Right atrium auricular region (tissue), 2 donors: Measurements from ENCODE around the gene SSR1. TPM values are rescaled to one million over a fixed set of nuclear protein-coding genes. Genes with fewer than 3 reads are reported as not detected.
A peak's percentile ranks its signal among the peaks of the same experiment; 100 is the strongest.
"Not testable (repeated sequence)": the region's sequence is repeated elsewhere in the genome, so short reads cannot be mapped to it uniquely, and the experiment has no call there.

Source experiments
- DNase-seq: peaks from one replicate; pipeline ENCODE4 v3.0.0-alpha.2; 2019; ENCODE audit warnings: low spot score
- H3K27ac ChIP-seq, 2 donors: fragments of 200-600 bp; sonication (generic); 1 replicate in 1 of 2; 2 replicates in 1 of 2; pipeline ENCODE4 v1.5.1; 2016 to 2019
- H3K27me3 ChIP-seq, 2 donors: fragments of 200-600 bp; sonication (generic); one replicate each; pipeline versions ENCODE4 v1.5.1 to v1.6.0; 2017 to 2019
- H3K36me3 ChIP-seq: fragments of 200-600 bp; sonication (generic); one replicate; pipeline ENCODE4 v1.5.1; 2016
- H3K4me1 ChIP-seq, 2 donors: fragments of 200-600 bp; sonication (generic); one replicate each; pipeline versions ENCODE4 v1.5.1 to v1.6.0; 2017 to 2019
- H3K4me3 ChIP-seq, 2 donors: fragments of 200-600 bp; sonication (generic); 1 replicate in 1 of 2; 2 replicates in 1 of 2; pipeline ENCODE4 v1.5.1; 2017 to 2019; ENCODE audit warnings: mild to moderate bottlenecking in 1 of 2, moderate library complexity in 1 of 2
- H3K9me3 ChIP-seq, 2 donors: fragments of 200-600 bp; sonication (generic); one replicate each; pipeline ENCODE4 v1.5.1; 2019
- total RNA-seq, 2 donors: library from RNA; depleted of rRNA; stranded (reverse); fragments of >200 nt; gene quantifications; one replicate each; pipeline ENCODE4 v1.1.0, GENCODE V29; 2016
- TF ChIP-seq, protein P1 (sequence below), 2 donors: fragments of 200-600 bp; sonication (generic); IDR thresholded peaks; one replicate each; pipeline ENCODE4 v1.5.1; 2019; ENCODE audit warnings: antibody characterized with exemption in 2 of 2

Gene SSR1
- total RNA-seq, 2 donors from 2014 or later: 30.2 to 41.7 TPM

DNA sequence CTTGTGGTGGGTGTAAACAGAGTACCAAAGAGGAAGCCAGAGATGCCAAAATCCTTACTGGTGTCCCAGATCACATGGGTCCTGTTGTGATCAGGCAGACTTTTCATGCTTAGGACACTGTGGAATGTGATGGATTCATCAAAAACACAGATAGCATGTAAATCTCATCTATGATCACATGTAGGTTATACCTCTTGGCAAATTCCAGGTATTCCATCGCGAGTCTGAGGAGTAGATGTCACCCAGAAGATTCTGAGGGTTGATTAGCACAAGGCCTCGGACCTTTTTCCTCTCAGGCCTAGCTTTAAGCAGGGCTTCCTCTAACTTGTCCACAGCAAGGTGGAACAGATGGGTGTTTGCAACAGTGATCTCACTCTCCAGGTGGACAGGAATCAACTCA, 28.3 kb upstream of the SSR1 start:
- peaks cover 0 to 7% of the 10 kb centered on the region in 2 donors for H3K4me1 ChIP-seq
- TF ChIP-seq, protein P1, sequence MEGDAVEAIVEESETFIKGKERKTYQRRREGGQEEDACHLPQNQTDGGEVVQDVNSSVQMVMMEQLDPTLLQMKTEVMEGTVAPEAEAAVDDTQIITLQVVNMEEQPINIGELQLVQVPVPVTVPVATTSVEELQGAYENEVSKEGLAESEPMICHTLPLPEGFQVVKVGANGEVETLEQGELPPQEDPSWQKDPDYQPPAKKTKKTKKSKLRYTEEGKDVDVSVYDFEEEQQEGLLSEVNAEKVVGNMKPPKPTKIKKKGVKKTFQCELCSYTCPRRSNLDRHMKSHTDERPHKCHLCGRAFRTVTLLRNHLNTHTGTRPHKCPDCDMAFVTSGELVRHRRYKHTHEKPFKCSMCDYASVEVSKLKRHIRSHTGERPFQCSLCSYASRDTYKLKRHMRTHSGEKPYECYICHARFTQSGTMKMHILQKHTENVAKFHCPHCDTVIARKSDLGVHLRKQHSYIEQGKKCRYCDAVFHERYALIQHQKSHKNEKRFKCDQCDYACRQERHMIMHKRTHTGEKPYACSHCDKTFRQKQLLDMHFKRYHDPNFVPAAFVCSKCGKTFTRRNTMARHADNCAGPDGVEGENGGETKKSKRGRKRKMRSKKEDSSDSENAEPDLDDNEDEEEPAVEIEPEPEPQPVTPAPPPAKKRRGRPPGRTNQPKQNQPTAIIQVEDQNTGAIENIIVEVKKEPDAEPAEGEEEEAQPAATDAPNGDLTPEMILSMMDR (IDR thresholded peaks at IDR 0.05): no peak
- H3K27ac ChIP-seq: no peak overlapping the region
- H3K4me3 ChIP-seq: no peak overlapping the region
- DNase-seq: no peak
- H3K36me3 ChIP-seq: no peaks in the 10 kb centered on the region
- H3K27me3 ChIP-seq: no peaks in the 10 kb centered on the region
- H3K9me3 ChIP-seq: no peaks in the 10 kb centered on the region

DNA sequence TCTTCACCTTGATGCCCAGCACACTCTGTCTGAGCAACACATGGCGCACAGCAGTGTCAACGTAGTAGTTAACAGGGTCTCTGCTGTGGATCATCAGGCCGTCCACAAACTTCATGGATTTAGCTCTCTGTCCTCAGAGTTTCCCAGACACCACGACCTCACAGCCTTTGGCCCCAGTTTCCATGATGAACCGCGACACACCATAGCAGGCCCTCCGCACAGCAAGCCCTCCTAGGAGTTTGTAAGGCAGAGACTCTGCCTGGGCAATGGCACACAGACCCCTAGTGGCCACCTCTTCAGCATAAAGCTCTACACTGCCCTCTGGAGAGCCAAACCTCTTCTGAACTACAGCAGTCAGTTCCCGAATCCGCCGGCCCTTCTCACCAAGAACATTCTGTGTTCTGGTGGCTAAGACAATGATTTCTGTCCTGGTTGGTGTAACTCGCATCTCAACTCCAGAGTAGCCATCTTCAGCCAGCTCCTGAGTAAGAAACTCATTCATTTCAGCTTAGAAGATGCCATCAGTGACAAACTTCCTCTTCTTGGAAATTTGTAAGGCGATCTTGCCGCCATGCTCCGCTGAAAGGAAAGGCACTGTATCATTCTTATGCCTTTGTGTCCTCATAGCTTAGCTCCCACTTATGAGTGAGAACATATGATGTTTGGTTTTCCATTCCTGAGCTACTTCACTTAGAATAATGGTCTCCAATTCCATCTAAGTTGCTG, 26.2 kb upstream of the SSR1 start:
- not testable (repeated sequence) for H3K4me1 ChIP-seq, H3K9me3 ChIP-seq, H3K27ac ChIP-seq, H3K36me3 ChIP-seq, H3K4me3 ChIP-seq, H3K27me3 ChIP-seq, DNase-seq
- TF ChIP-seq, protein P1 (IDR thresholded peaks at IDR 0.05): peak in 1 of 2 donors; percentile 43

DNA sequence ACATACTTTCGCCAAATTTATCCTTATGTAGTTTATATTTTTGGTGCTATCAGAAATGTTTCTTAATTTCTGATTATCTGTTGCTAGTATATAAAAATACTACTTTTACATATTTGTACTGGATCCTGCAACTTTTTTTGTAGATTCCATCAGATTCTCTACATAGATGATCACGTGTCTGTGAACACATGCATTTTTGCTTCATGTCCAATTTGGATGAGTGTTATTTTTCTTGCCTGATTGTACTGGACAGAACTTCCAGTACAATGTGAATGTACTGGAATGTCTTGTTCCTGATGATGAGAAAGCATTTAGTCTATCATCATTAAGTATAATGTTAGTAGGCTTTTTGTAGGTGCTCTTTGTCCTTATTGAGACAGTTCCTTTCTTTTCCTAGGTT, 25.0 kb upstream of the SSR1 start:
- no peak for DNase-seq

DNA sequence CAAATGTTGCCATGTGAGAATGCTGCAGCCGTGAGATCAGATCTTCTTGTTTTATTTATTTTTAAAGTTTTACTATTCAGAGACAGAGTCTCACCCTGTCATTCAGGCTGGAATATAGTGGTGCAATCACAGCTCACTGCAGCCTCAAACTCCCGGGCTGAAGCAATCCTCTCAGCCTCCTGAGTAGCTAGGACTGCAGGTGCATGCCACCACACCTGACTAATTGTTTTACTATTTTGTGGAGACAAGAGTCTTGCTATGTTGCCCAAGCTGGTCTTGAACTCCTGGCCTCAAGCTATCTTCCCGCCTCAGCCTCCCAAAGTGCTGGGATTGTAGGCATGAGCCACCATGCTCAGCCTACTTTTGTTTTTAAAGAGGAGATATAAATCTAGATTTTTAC, 22.5 kb upstream of the SSR1 start:
- TF ChIP-seq, protein P1 (IDR thresholded peaks at IDR 0.05): no peak
- Histone ChIP-seq H3K27me3 (no peaks in the 10 kb centered on the region), H3K36me3 (no peaks in the 10 kb centered on the region), H3K4me1 (no peaks in the 10 kb centered on the region), H3K9me3 (no peaks in the 10 kb centered on the region), H3K4me3 (no peak overlapping the region), H3K27ac (no peak overlapping the region)
- DNase-seq: no peak

More for the DNA sequence above, 25.0 kb upstream of the SSR1 start:
- no peaks in the 10 kb centered on the region for H3K36me3 ChIP-seq
- no peaks in the 10 kb centered on the region for H3K9me3 ChIP-seq
- TF ChIP-seq, protein P1 (IDR thresholded peaks at IDR 0.05): no peak
- H3K4me3 ChIP-seq: no peak overlapping the region
- H3K27me3 ChIP-seq: no peaks in the 10 kb centered on the region
- H3K27ac ChIP-seq: no peak overlapping the region
- H3K4me1 ChIP-seq: peaks cover 0 to 7% of the 10 kb centered on the region in 2 donors

DNA sequence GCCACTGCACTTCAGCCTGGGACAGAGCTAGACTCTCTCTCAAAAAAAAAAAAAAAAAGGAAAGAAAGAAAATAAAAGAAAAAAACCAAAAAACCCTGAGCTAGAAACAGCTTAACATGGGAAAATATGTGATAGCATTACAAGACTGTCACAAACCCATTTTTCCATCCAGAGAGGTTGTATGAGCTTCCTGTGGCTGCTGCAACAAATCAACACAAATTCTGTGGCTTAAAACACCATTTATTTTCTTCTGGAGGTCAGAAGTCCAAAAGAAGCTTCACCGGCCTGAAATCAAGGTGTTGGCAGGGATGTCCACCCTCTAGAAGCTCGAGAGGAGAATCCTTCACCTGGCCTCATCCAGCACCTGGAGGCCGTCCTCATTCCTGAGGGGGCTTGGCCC, 21.7 kb upstream of the SSR1 start:
- H3K27me3 ChIP-seq: no peaks in the 10 kb centered on the region
- no peak overlapping the region for H3K4me3 ChIP-seq
- H3K4me1 ChIP-seq: no peaks in the 10 kb centered on the region
- H3K27ac ChIP-seq: no peak overlapping the region
- TF ChIP-seq, protein P1 (IDR thresholded peaks at IDR 0.05): no peak
- H3K9me3 ChIP-seq: no peaks in the 10 kb centered on the region
- no peaks in the 10 kb centered on the region for H3K36me3 ChIP-seq
- DNase-seq: no peak
